HepG2 (cell line): ENCODE measurements around the gene DNAJC15. TPM values are rescaled to one million over a fixed set of nuclear protein-coding genes. Genes with fewer than 3 reads are reported as not detected.
A peak's percentile ranks its signal among the peaks of the same experiment; 100 is the strongest.

Experiments used
- ATF1 ChIP-seq: IDR thresholded peaks from 2 replicates; pipeline ENCODE4 v1.6.1; 2016; ENCODE audit warnings: mild to moderate bottlenecking, control low read depth
- CSRNP1 ChIP-seq: sonication (generic); formaldehyde crosslinking; IDR thresholded peaks from 2 replicates; pipeline ENCODE4 v1.8.1; 2023; ENCODE audit warnings: mild to moderate bottlenecking, missing genetic modification reagents
- HNRNPLL ChIP-seq: fragments of 200-400 bp; formaldehyde crosslinking; IDR thresholded peaks from 2 replicates; pipeline ENCODE4 v1.6.1; 2017; ENCODE audit warnings: mild to moderate bottlenecking, low read depth, low read length; ENCODE audit not compliant: poor library complexity, severe bottlenecking
- IKZF5 ChIP-seq: IDR thresholded peaks from 2 replicates; pipeline ENCODE4 v1.6.1; 2018; ENCODE audit warnings: missing genetic modification reagents, mild to moderate bottlenecking, missing compliant biosample characterization
- MNT ChIP-seq: fragments of 450-650 bp; IDR thresholded peaks from 2 replicates; pipeline ENCODE4 v1.6.1; 2016
- RERE ChIP-seq: IDR thresholded peaks from 2 replicates; pipeline ENCODE4 v1.6.1; 2016; ENCODE audit warnings: low read depth, missing genetic modification reagents, missing compliant biosample characterization
- RFX5 ChIP-seq: IDR thresholded peaks from 2 replicates; pipeline ENCODE4 v1.6.1; 2011; ENCODE audit warnings: low read depth, low read length, improper control_type of control experiment
- STAT6 ChIP-seq: sonication (generic); formaldehyde crosslinking; IDR thresholded peaks from 2 replicates; pipeline ENCODE4 v1.4.0; 2020; ENCODE audit warnings: missing genetic modification reagents, mild to moderate bottlenecking, borderline replicate concordance
- THAP7 ChIP-seq: sonication (generic); formaldehyde crosslinking; IDR thresholded peaks from 2 replicates; pipeline ENCODE4 v1.8.1; 2023; ENCODE audit warnings: mild to moderate bottlenecking, missing genetic modification reagents
- ZBTB8A ChIP-seq: sonication (generic); formaldehyde crosslinking; IDR thresholded peaks from 2 replicates; pipeline ENCODE4 v1.4.0; 2020; ENCODE audit warnings: mild to moderate bottlenecking, low read depth, missing genetic modification reagents, borderline replicate concordance
- ZFP1 ChIP-seq: IDR thresholded peaks from 2 replicates; pipeline ENCODE4 v1.6.1; 2016
- ZFX ChIP-seq: sonication (generic); formaldehyde crosslinking; IDR thresholded peaks from 2 replicates; pipeline ENCODE4 v1.4.0; 2020; ENCODE audit warnings: mild to moderate bottlenecking, low read depth, missing genetic modification reagents, moderate library complexity
- ZNF317 ChIP-seq: sonication (generic); formaldehyde crosslinking; IDR thresholded peaks from 2 replicates; pipeline ENCODE4 v1.5.0; 2020; ENCODE audit warnings: mild to moderate bottlenecking, missing genetic modification reagents
- polyA plus RNA-seq, 8 experiments: library from polyadenylated mRNA; depleted of rRNA in 3 of 8; stranded (reverse) in 7 of 8; unstranded in 1 of 8; fragments of >200 nt; fragmentation: Illumina TruSeq in 4 of 8; extraction: Trizol in 4 of 8; gene quantifications; 2 replicates each; pipeline versions ENCODE4 v1.2.1 to v1.2.3, GENCODE V29; 2011 to 2016; ENCODE audit warnings: low read depth in 4 of 8, missing spikeins in 1 of 8, mixed read lengths in 1 of 8; ENCODE audit not compliant: insufficient read depth in 1 of 8
- total RNA-seq, 5 experiments: library from RNA; depleted of rRNA; stranded (reverse); fragments of >200 nt; fragmentation: Illumina TruSeq; extraction: Trizol; gene quantifications; 2 replicates each; pipeline ENCODE4 v1.2.3, GENCODE V29; 2016; ENCODE audit warnings: low read depth in 1 of 5

The DNAJC15 gene
- total and polyA plus RNA-seq, 2 of the 13 experiments (the other 11 are each of a cell fraction or from before 2014, with no cell fraction given), result 23.0 to 31.9 TPM

GRCh38 chr13:42985312-42986175, 37.8 kb upstream of the DNAJC15 start (continued):
- 0 out of 2 replicates have a peak, but pooled peaks have one; percentile 17 for TF ChIP-seq RFX5
- TF ChIP-seq MNT, result peak; percentile 69
- TF ChIP-seq HNRNPLL, result no peak
- TF ChIP-seq ATF1 (CRISPR knock-in tag), result no peak
- no peak for TF ChIP-seq IKZF5
- no peak for TF ChIP-seq RERE
- TF ChIP-seq THAP7, result no peak
- TF ChIP-seq STAT6 (CRISPR knock-in tag), result no peak
- no peak for TF ChIP-seq ZBTB8A
- TF ChIP-seq ZFX (CRISPR knock-in tag), result no peak
- no peak for TF ChIP-seq ZFP1 (CRISPR knock-in tag)
- TF ChIP-seq ZNF317 (CRISPR knock-in tag), result no peak
- no peak for TF ChIP-seq CSRNP1 (CRISPR knock-in tag)
